GM12878 (cell line): ENCODE measurements around the gene CD83. TPM values are rescaled to one million over a fixed set of nuclear protein-coding genes. Genes with fewer than 3 reads are reported as not detected.
A peak's percentile ranks its signal among the peaks of the same experiment; 100 is the strongest.

Experiments used
- ATF3 ChIP-seq: IDR thresholded peaks from 2 replicates; pipeline ENCODE4 v1.6.1; 2011; ENCODE audit warnings: low read depth, mild to moderate bottlenecking, low read length, moderate library complexity, borderline replicate concordance; ENCODE audit errors: extremely low read depth
- CBFB ChIP-seq: IDR thresholded peaks from 2 replicates; pipeline ENCODE4 v1.6.1; 2016; ENCODE audit warnings: antibody characterized with exemption, low read depth
- CREM ChIP-seq: IDR thresholded peaks from 2 replicates; pipeline ENCODE4 v1.6.1; 2014; ENCODE audit warnings: antibody characterized with exemption, low read depth
- E2F4 ChIP-seq: IDR thresholded peaks from 2 replicates; pipeline ENCODE4 v1.6.1; 2012; ENCODE audit warnings: low read depth, low read length, improper control_type of control experiment
- EP300 ChIP-seq, 2 experiments: fragments of 150-350 bp in 1 of 2; IDR thresholded peaks; 2 replicates each; pipeline ENCODE4 v1.6.1; 2011 to 2012; ENCODE audit warnings: low read depth in 2 of 2, low read length in 2 of 2, borderline replicate concordance in 1 of 2, improper control_type of control experiment in 1 of 2, inconsistent platforms in 1 of 2; ENCODE audit not compliant: control insufficient read depth in 1 of 2
- FOXK2 ChIP-seq: fragments of 450-650 bp; IDR thresholded peaks from 2 replicates; pipeline ENCODE4 v1.6.1; 2017; ENCODE audit warnings: mild to moderate bottlenecking, moderate library complexity
- GABPA ChIP-seq: IDR thresholded peaks from 2 replicates; pipeline ENCODE4 v1.6.1; 2014; ENCODE audit warnings: antibody characterized with exemption, low read depth, mild to moderate bottlenecking, inconsistent platforms
- IRF4 ChIP-seq: IDR thresholded peaks from 2 replicates; pipeline ENCODE4 v1.6.1; 2011; ENCODE audit warnings: low read depth, low read length
- MEF2B ChIP-seq: fragments of 450-650 bp; IDR thresholded peaks from 2 replicates; pipeline ENCODE4 v1.6.1; 2018; ENCODE audit warnings: mild to moderate bottlenecking, moderate library complexity; ENCODE audit not compliant: partially characterized antibody, poor library complexity, severe bottlenecking
- MTA3 ChIP-seq: IDR thresholded peaks from 2 replicates; pipeline ENCODE4 v1.6.1; 2012; ENCODE audit warnings: low read length, inconsistent platforms, borderline replicate concordance
- MYC ChIP-seq: IDR thresholded peaks from 2 replicates; pipeline ENCODE4 v1.6.1; 2011; ENCODE audit warnings: mild to moderate bottlenecking, low read length, moderate library complexity, inconsistent platforms; ENCODE audit not compliant: insufficient read depth, insufficient replicate concordance, insufficient read length, severe bottlenecking
- NBN ChIP-seq: fragments of 450-650 bp; IDR thresholded peaks from 2 replicates; pipeline ENCODE4 v1.6.1; 2016
- POLR2A ChIP-seq: IDR thresholded peaks from 2 replicates; pipeline ENCODE4 v1.6.1; 2011; ENCODE audit warnings: low read depth, mild to moderate bottlenecking, low read length
- POLR2AphosphoS5 ChIP-seq: IDR thresholded peaks from 2 replicates; pipeline ENCODE4 v1.6.1; 2011; ENCODE audit warnings: mild to moderate bottlenecking, low read length, inconsistent platforms
- POU2F2 ChIP-seq: IDR thresholded peaks from 3 replicates; pipeline ENCODE4 v1.6.1; 2011; ENCODE audit warnings: low read depth, mild to moderate bottlenecking, low read length, borderline replicate concordance
- RAD51 ChIP-seq: fragments of 450-650 bp; IDR thresholded peaks from 2 replicates; pipeline ENCODE4 v1.6.1; 2016; ENCODE audit warnings: moderate library complexity, mild to moderate bottlenecking, inconsistent platforms
- RB1 ChIP-seq: fragments of 450-650 bp; formaldehyde crosslinking; IDR thresholded peaks from 2 replicates; pipeline ENCODE4 v1.6.1; 2017; ENCODE audit warnings: mild to moderate bottlenecking, borderline replicate concordance
- TCF7 ChIP-seq: IDR thresholded peaks from 2 replicates; pipeline ENCODE4 v1.6.1; 2014; ENCODE audit warnings: antibody characterized with exemption, borderline replicate concordance
- ZBTB4 ChIP-seq: fragments of 450-650 bp; formaldehyde crosslinking; IDR thresholded peaks from 2 replicates; pipeline ENCODE4 v1.4.0; 2022; ENCODE audit warnings: mild to moderate bottlenecking, moderate library complexity
- ZNF592 ChIP-seq: fragments of 450-650 bp; IDR thresholded peaks from 2 replicates; pipeline ENCODE4 v1.6.1; 2017; ENCODE audit warnings: mild to moderate bottlenecking, moderate library complexity
- polyA plus RNA-seq, 11 experiments: library from polyadenylated mRNA; depleted of rRNA in 4 of 11; unstranded in 6 of 11; stranded (reverse) in 5 of 11; fragments of >200 nt; fragmentation: Nextera tagmentation in 4 of 11; fragmentation: Illumina TruSeq in 1 of 11; extraction: Ambion mirVana in 4 of 11; extraction: Trizol in 1 of 11; gene quantifications; 1 replicate in 1 of 11; 2 replicates in 10 of 11; pipeline versions ENCODE4 v1.2.1 to v1.2.3, GENCODE V29; 2011 to 2016; ENCODE audit warnings: inconsistent platforms in 2 of 11, missing spikeins in 2 of 11, low read depth in 1 of 11
- total RNA-seq, 4 experiments: library from RNA; depleted of rRNA in 3 of 4; stranded (reverse); fragments of >200 nt in 3 of 4; fragmentation: Illumina TruSeq in 1 of 4; extraction: Trizol in 1 of 4; gene quantifications; 2 replicates each; pipeline versions ENCODE4 v1.2.1 to v1.2.3, GENCODE V29; 2013 to 2021

CD83 gene
- total and polyA plus RNA-seq, 10 of the 15 experiments (the other 5 are each of a cell fraction or from before 2014, with no cell fraction given): 76.1 to 174 (median 129) TPM

GRCh38 chr6:14108571-14109410 lies 8.8 kb upstream of the CD83 start (continued):
- TF ChIP-seq CBFB: peak; percentile 84
- TF ChIP-seq FOXK2: no peak
- TF ChIP-seq ATF3: no peak
- no peak for TF ChIP-seq MYC
- no peak for TF ChIP-seq ZBTB4 (CRISPR knock-in tag)
- TF ChIP-seq MEF2B: peak; percentile 91
- TF ChIP-seq RAD51: peak; percentile 80
- peak; percentile 59 for TF ChIP-seq POLR2A
- TF ChIP-seq MTA3: peak; percentile 75; the same call in 1 of the 2 replicates
- TF ChIP-seq RB1: no peak
- no peak for TF ChIP-seq E2F4
- TF ChIP-seq CREM: no peak
- peak; percentile 59; the same call in 1 of the 2 replicates for TF ChIP-seq POLR2AphosphoS5
- peak; percentile 46 to 66; a peak in 3 of 4 replicates for TF ChIP-seq EP300 (IDR thresholded peaks at IDR 0.05; ENCODE audit: borderline replicate concordance in 1 of 2, control insufficient read depth in 1 of 2, low read depth in 2 of 2, low read length in 2 of 2)
- 0 out of 2 replicates have a peak, but pooled peaks have one; percentile 59 for TF ChIP-seq NBN
- TF ChIP-seq ZNF592: no peak
- TF ChIP-seq IRF4: peak; percentile 11; the same call in 1 of the 2 replicates
- TF ChIP-seq GABPA: no peak
- no peak for TF ChIP-seq TCF7
- peak; percentile 57; the same call in 2 of the 3 replicates for TF ChIP-seq POU2F2
